Measurements from ENCODE around the gene PTPRD. TPM values are rescaled to one million over a fixed set of nuclear protein-coding genes. Genes with fewer than 3 reads are reported as not detected.
"Not testable (repeated sequence)": the region's sequence is repeated elsewhere in the genome, so short reads cannot be mapped to it uniquely, and the experiment has no call there.

Gene PTPRD
- total and polyA plus RNA-seq, 9 of the 15 experiments (the other 6 are each of a cell fraction or from before 2014, with no cell fraction given): 0.11 TPM; not detected in 8

- H3K9me3 ChIP-seq (replicated peaks; ENCODE audit: control insufficient read depth, insufficient read depth, low read depth, low read length): no peaks in the 10 kb centered on the region
- BruUV-seq (replicated peaks): no TSS peak
- H3K9me1 ChIP-seq (ENCODE audit: control insufficient read depth, insufficient read depth, low read length): no peaks in the 10 kb centered on the region
- FAIRE-seq: no peak
- CTCF ChIA-PET (ENCODE audit: low intra/inter-chr PET ratio): no interaction called here
- H3K27me3 ChIP-seq (ENCODE audit: control insufficient read depth in 2 of 2, insufficient read depth in 2 of 2, low read length in 2 of 2): no peaks in the 10 kb centered on the region
- POLR2A ChIA-PET: no interaction called here
- H3K9ac ChIP-seq (ENCODE audit: insufficient read depth in 1 of 2, low read depth in 2 of 2, low read length in 2 of 2): no peak overlapping the region
- 0% methylated on average over 2 of the region's 3 CpGs for WGBS (ENCODE audit: insufficient coverage, low coverage, missing lambda C conversion rate)
- DNase-seq (ENCODE audit: extremely low read depth in 1 of 4, low spot score in 3 of 4): no peak
- no peaks in the 10 kb centered on the region for H4K20me1 ChIP-seq (replicated peaks; ENCODE audit: control insufficient read depth, insufficient read depth, low read length)
- ATAC-seq: no peak
- no peaks in the 10 kb centered on the region for H3K79me2 ChIP-seq (ENCODE audit: control insufficient read depth, insufficient read depth, low read length)
- no peaks in the 10 kb centered on the region for H3K36me3 ChIP-seq (ENCODE audit: control insufficient read depth, insufficient read depth, low read length)
- no peak overlapping the region for H3K27ac ChIP-seq (ENCODE audit: extremely low read depth, low read depth, low read length)
- H3K4me2 ChIP-seq (ENCODE audit: insufficient read depth, low read length): no peak overlapping the region
- no peak overlapping the region for H2AFZ ChIP-seq (ENCODE audit: low read depth, low read length)
- intact Hi-C loops (cut with micrococcal nuclease): no loop called here
- in situ Hi-C loops (cut with MboI): no loop called here
- H3K4me1 ChIP-seq (replicated peaks in 1 of 2; ENCODE audit: control insufficient read depth in 2 of 2, insufficient read depth in 2 of 2, low read length in 2 of 2): no peaks in the 10 kb centered on the region
- no peak overlapping the region for H3K4me3 ChIP-seq
- TF ChIP-seq TFE3 (CRISPR knock-in tag; IDR thresholded peaks at IDR 0.05) (no peak), ZNF592 (IDR thresholded peaks at IDR 0.05) (no peak), MBD1 (CRISPR knock-in tag; IDR thresholded peaks at IDR 0.05) (no peak), RBBP5 (IDR thresholded peaks at IDR 0.05; ENCODE audit: borderline replicate concordance, insufficient read depth, low read length, poor library complexity, severe bottlenecking) (no peak), MEF2D (tag; conservative IDR thresholded peaks at IDR 0.05; ENCODE audit: low read depth) (no peak)
Measured at GRCh38 chr9:9099646-9100045, 1513.2 kb downstream of the PTPRD start.

GRCh38 chr9:9097254-9097653, 1515.5 kb downstream of the PTPRD start:
- H3K4me2 ChIP-seq (ENCODE audit: insufficient read depth, low read length); CTCF ChIA-PET (ENCODE audit: low intra/inter-chr PET ratio); H3K9me1 ChIP-seq (ENCODE audit: control insufficient read depth, insufficient read depth, low read length); H3K27ac ChIP-seq (ENCODE audit: extremely low read depth, low read depth, low read length); POLR2A ChIA-PET; H3K27me3 ChIP-seq (ENCODE audit: control insufficient read depth in 2 of 2, insufficient read depth in 2 of 2, low read length in 2 of 2); BruUV-seq (replicated peaks); in situ Hi-C loops (cut with MboI); H2AFZ ChIP-seq (ENCODE audit: low read depth, low read length); H3K4me1 ChIP-seq (replicated peaks in 1 of 2; ENCODE audit: control insufficient read depth in 2 of 2, insufficient read depth in 2 of 2, low read length in 2 of 2); FAIRE-seq; DNase-seq (ENCODE audit: extremely low read depth in 1 of 4, low spot score in 3 of 4); H3K9ac ChIP-seq (ENCODE audit: insufficient read depth in 1 of 2, low read depth in 2 of 2, low read length in 2 of 2); intact Hi-C loops (cut with micrococcal nuclease); H3K79me2 ChIP-seq (ENCODE audit: control insufficient read depth, insufficient read depth, low read length); H3K36me3 ChIP-seq (ENCODE audit: control insufficient read depth, insufficient read depth, low read length); H3K9me3 ChIP-seq (replicated peaks; ENCODE audit: control insufficient read depth, insufficient read depth, low read depth, low read length); H3K4me3 ChIP-seq; ATAC-seq; H4K20me1 ChIP-seq (replicated peaks; ENCODE audit: control insufficient read depth, insufficient read depth, low read length): not testable (repeated sequence)
- 0% methylated on average over 2 of the region's 6 CpGs for whole genome bisulfite sequencing (ENCODE audit: insufficient coverage, low coverage, missing lambda C conversion rate)
